Measurements from ENCODE around the gene C21orf58.

The C21orf58 gene

DNA sequence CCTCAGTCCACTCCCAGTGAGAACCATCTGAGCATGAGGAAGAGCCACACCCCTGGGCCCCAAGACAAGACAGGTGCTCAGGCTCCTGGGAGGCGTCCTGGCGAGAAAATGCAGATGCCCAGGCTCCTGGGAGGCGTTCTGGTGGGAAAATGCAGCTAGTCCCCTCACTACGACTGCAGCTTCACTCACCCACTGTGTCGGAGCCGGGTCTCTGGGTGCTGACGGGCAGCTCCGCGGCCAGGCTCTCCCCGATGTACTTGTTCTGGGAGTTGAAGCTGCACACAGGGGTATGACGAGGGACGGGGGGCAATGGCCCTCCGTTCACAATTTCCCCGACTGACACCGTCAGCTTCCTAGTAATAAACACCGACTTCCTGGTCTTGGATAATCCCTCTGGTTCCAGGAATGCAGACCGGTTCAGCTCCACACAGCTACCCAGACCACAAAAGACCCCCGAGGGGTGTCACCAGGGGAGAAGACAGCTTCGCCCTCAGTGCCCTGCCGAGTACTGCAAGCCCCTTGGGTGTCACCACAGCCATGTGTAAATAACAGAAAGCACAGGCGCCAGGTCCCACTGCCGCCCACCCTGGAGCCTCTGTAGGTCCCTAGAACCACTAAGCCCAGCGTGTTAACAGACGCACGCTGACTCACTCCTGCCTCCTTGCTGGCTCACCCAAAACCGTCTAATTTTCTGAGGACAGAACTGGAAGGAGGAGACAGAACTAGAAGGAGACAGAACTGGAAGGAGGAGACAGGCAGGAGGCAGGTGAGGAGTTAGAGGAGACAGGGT lies 57.7 kb downstream of the C21orf58 start:
- FAIRE-seq (no peak), DNase-seq (ENCODE audit: insufficient read length, low spot score) (no peak)
- TF ChIP-seq POU2F2 (IDR thresholded peaks at IDR 0.05; ENCODE audit: low read depth, low read length) (no peak), PAX5 (IDR thresholded peaks at IDR 0.05; ENCODE audit: insufficient read depth, low read length, severe bottlenecking) (no peak), TAF1 (IDR thresholded peaks at IDR 0.05; ENCODE audit: low read depth, low read length) (no peak)

DNA sequence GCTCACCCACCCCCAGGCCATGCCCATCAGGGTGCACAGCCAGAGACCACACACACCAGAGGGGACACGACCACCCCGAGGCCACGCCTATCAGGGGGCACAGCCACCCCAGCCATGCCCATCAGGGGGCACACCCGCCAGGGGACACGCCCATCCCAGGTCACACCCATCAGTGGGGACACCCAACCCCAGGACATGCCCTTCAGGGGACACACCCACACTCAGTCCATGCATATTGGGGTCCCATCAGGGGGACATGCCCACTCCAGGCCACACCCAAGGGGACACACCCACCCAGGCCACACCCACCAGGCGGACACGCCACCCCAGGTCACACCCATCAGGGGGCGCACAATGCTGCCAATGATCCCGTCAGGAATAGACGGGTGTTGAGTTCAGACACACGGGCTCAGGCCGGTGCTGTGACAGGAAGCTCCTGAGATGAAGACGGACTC lies 59.0 kb downstream of the C21orf58 start:
- TF ChIP-seq TAF1 (IDR thresholded peaks at IDR 0.05; ENCODE audit: low read depth, low read length) (no peak), POLR2A (IDR thresholded peaks at IDR 0.05; ENCODE audit: low read depth, low read length) (no peak), PAX5 (IDR thresholded peaks at IDR 0.05; ENCODE audit: insufficient read depth, low read length, severe bottlenecking) (no peak), SPI1 (IDR thresholded peaks at IDR 0.05; ENCODE audit: low read depth, low read length) (no peak), POU2F2 (IDR thresholded peaks at IDR 0.05; ENCODE audit: low read depth, low read length) (no peak), POLR2AphosphoS5 (IDR thresholded peaks at IDR 0.05; ENCODE audit: low read depth, low read length) (no peak)
- FAIRE-seq (no peak), DNase-seq (ENCODE audit: insufficient read length, low spot score) (no peak)

GRCh38 chr21:46264046-46264689 lies 59.5 kb downstream of the C21orf58 start:
- no peak for TF ChIP-seq POU2F2 (IDR thresholded peaks at IDR 0.05; ENCODE audit: low read depth, low read length)
- no peak for TF ChIP-seq POLR2AphosphoS5 (IDR thresholded peaks at IDR 0.05; ENCODE audit: low read depth, low read length)
- no peak for TF ChIP-seq POLR2A (IDR thresholded peaks at IDR 0.05; ENCODE audit: low read depth, low read length)
- TF ChIP-seq SPI1 (IDR thresholded peaks at IDR 0.05; ENCODE audit: low read depth, low read length) = no peak
- no peak for TF ChIP-seq PAX5 (IDR thresholded peaks at IDR 0.05; ENCODE audit: insufficient read depth, low read length, severe bottlenecking)
- TF ChIP-seq TAF1 (IDR thresholded peaks at IDR 0.05; ENCODE audit: low read depth, low read length) = no peak
- DNase-seq (ENCODE audit: insufficient read length, low spot score) (no peak), FAIRE-seq (no peak)

DNA sequence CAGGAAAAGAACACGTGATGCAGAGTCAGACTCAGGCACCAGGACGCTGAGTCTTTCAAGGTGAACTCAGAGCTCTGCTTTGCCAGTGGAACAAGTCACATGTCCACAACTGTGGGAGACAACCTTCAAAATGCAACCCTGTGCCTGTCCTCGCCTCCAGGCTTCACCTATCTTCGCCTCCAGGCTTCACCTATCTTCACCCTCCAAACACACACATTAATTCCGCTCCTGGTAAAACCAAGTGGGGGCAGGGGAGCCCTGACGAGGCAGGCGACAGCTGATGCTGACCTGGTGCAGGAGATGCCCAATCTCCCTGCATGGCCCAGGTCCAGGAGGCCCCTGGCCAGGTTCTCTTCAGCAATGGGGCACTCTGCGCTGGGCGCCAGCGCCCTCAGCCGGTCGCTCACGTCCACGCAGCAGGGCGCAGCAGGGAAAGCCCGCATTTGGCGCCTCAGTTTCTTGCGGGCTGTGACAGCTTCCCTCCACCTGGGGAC lies 67.1 kb downstream of the C21orf58 start:
- DNase-seq (ENCODE audit: insufficient read length, low spot score) (no peak), FAIRE-seq (no peak)
- TF ChIP-seq POU2F2 (IDR thresholded peaks at IDR 0.05; ENCODE audit: low read depth, low read length) (no peak), TAF1 (IDR thresholded peaks at IDR 0.05; ENCODE audit: low read depth, low read length) (no peak)

DNA sequence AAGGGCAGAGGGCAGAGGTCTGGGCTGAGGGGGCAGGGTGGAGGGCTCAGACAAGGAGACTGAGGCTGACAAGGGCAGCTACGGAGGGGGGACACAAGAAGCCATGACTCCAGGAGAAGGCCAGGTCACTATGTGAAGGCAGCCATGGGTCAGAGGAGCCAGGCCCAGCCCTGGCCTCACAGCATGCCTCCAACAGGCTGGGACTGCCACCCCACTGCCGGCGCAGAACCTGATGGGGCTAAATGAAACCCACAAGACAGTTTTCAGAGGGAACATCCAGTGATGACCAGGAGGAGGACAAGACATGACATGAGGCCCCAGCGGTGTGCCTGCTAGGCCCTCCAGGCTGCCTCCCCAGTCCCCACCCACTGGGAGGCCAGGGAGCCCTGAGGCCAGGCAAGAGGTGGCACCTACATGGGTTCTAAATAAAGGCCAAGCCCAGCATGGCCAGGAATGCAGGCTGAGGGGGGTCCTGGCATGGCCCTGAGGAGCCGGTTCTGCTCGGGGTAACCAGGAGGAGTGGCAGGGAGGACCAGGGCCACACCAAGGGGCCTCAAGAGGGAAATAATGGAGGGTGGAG lies 67.8 kb downstream of the C21orf58 start:
- TF ChIP-seq TAF1 (IDR thresholded peaks at IDR 0.05; ENCODE audit: low read depth, low read length) (no peak), PAX5 (IDR thresholded peaks at IDR 0.05; ENCODE audit: insufficient read depth, low read length, severe bottlenecking) (no peak), SPI1 (IDR thresholded peaks at IDR 0.05; ENCODE audit: low read depth, low read length) (no peak), POLR2A (IDR thresholded peaks at IDR 0.05; ENCODE audit: low read depth, low read length) (no peak), POLR2AphosphoS5 (IDR thresholded peaks at IDR 0.05; ENCODE audit: low read depth, low read length) (no peak), POU2F2 (IDR thresholded peaks at IDR 0.05; ENCODE audit: low read depth, low read length) (no peak)
- DNase-seq (ENCODE audit: insufficient read length, low spot score) (no peak), FAIRE-seq (no peak)

DNA sequence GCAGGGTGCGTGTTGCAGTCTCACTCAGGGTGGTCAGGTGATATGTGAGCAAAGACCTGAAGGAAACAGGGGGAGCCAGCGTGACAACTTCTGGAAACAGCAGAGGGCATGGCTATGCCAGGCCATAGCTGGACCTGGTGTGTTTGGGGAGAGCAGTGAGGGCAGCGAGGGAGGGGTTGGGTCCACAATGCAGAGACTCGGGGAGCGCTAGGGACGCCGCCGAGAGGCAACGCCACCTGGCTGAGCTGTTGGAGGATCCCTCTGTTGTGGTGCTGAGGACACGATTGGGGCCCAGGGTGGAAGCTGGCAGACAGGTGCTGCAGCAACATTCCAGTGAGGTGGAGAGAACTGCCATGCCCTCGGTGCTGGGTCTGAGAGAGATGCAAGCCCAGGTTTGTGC lies 68.5 kb downstream of the C21orf58 start:
- no peak for FAIRE-seq
- TF ChIP-seq TAF1 (IDR thresholded peaks at IDR 0.05; ENCODE audit: low read depth, low read length) = no peak
- no peak for DNase-seq (ENCODE audit: insufficient read length, low spot score)

GRCh38 chr21:46254208-46254975 lies 69.3 kb downstream of the C21orf58 start:
- no peak for FAIRE-seq
- TF ChIP-seq POLR2AphosphoS5 (IDR thresholded peaks at IDR 0.05; ENCODE audit: low read depth, low read length) = peak; percentile 63; the same call in 1 of the 2 replicates
- no peak for TF ChIP-seq PAX5 (IDR thresholded peaks at IDR 0.05; ENCODE audit: insufficient read depth, low read length, severe bottlenecking)
- TF ChIP-seq POU2F2 (IDR thresholded peaks at IDR 0.05; ENCODE audit: low read depth, low read length) = 0 out of 2 replicates have a peak, but pooled peaks have one; percentile 52
- TF ChIP-seq TAF1 (IDR thresholded peaks at IDR 0.05; ENCODE audit: low read depth, low read length) = no peak
- peak; percentile 45 for DNase-seq (ENCODE audit: insufficient read length, low spot score)

GRCh38 chr21:46253610-46254124 lies 70.0 kb downstream of the C21orf58 start:
- peak; percentile 86 for FAIRE-seq
- no peak for DNase-seq (ENCODE audit: insufficient read length, low spot score)
- TF ChIP-seq POLR2A (IDR thresholded peaks at IDR 0.05; ENCODE audit: low read depth, low read length) (peak; percentile 50; the same call in 1 of the 2 replicates), PAX5 (IDR thresholded peaks at IDR 0.05; ENCODE audit: insufficient read depth, low read length, severe bottlenecking) (no peak)

DNA sequence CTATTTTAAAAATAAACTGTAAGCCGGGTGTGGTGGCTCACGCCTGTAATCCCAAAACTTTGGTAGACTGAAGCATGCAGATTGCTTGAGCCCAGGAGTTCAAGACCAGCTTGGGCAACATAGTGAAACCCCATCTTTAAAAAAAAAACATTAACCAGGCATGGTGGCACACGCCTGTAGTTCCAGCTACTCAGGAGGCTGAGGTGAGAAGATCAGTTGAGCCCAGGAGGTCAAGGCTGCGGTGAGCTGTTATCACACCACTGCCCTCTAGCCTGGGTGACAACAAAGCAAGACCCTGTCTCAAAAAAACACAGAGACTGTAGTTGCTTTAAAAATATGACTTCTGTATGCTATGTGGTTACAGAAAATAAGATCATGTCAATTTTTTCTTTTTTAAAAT lies 70.8 kb downstream of the C21orf58 start:
- no peak for FAIRE-seq

More for the DNA sequence above, 70.8 kb downstream of the C21orf58 start:
- DNase-seq (ENCODE audit: insufficient read length, low spot score) = no peak
- TF ChIP-seq POLR2A (IDR thresholded peaks at IDR 0.05; ENCODE audit: low read depth, low read length) (no peak), POU2F2 (IDR thresholded peaks at IDR 0.05; ENCODE audit: low read depth, low read length) (no peak), TAF1 (IDR thresholded peaks at IDR 0.05; ENCODE audit: low read depth, low read length) (no peak), PAX5 (IDR thresholded peaks at IDR 0.05; ENCODE audit: insufficient read depth, low read length, severe bottlenecking) (no peak), SPI1 (IDR thresholded peaks at IDR 0.05; ENCODE audit: low read depth, low read length) (no peak), POLR2AphosphoS5 (IDR thresholded peaks at IDR 0.05; ENCODE audit: low read depth, low read length) (no peak)
